HCT116 (cell line): ENCODE results near the gene PGD.

Source experiments
- CBX3 ChIP-seq: IDR thresholded peaks from 2 replicates; pipeline ENCODE4 v1.6.1; 2012; ENCODE audit warnings: low read depth
- EZH2phosphoT487 ChIP-seq: fragments of 200-600 bp; IDR thresholded peaks from 2 replicates; pipeline ENCODE4 v1.6.1; 2018; ENCODE audit warnings: antibody characterized with exemption, borderline replicate concordance
- REST ChIP-seq: IDR thresholded peaks from 2 replicates; pipeline ENCODE4 v1.6.1; 2012; ENCODE audit warnings: low read depth

- no peak for TF ChIP-seq REST
- no peak for TF ChIP-seq EZH2phosphoT487
- no peak for TF ChIP-seq CBX3
These were observed 41.4 kb downstream of the PGD start for GRCh38 chr1:10440305-10440704.
